Small intestine (tissue), 7 donors: ENCODE measurements around the gene SNAP47. TPM values are rescaled to one million over a fixed set of nuclear protein-coding genes. Genes with fewer than 3 reads are reported as not detected.

ENCODE experiments used
- DNase-seq, 2 donors: peaks; one replicate each; pipeline versions ENCODE4 v3.0.0 to v3.0.0-alpha.2; 2013
- FAIRE-seq: peaks from 2 replicates; lab custom pipeline; 2012; peaks lifted over from hg19 to GRCh38; lab: Jason Lieb, UNC
- H3K27ac ChIP-seq, 3 donors: one replicate each; pipeline ENCODE4 v1.5.1; 2013; ENCODE audit warnings: low read length in 2 of 3, mild to moderate bottlenecking in 2 of 3, control low read depth in 1 of 3, inconsistent platforms in 1 of 3, low read depth in 1 of 3, moderate library complexity in 1 of 3
- H3K27me3 ChIP-seq, 3 donors: one replicate each; pipeline ENCODE4 v1.6.1; 2013; ENCODE audit warnings: low read length in 3 of 3, inconsistent platforms in 1 of 3; ENCODE audit not compliant: control insufficient read depth in 3 of 3, insufficient read depth in 3 of 3
- H3K36me3 ChIP-seq, 3 donors: one replicate each; pipeline ENCODE4 v1.6.1; 2013; ENCODE audit warnings: low read length in 3 of 3, inconsistent platforms in 1 of 3, low read depth in 1 of 3, mild to moderate bottlenecking in 1 of 3, moderate library complexity in 1 of 3; ENCODE audit not compliant: control insufficient read depth in 3 of 3, insufficient read depth in 2 of 3
- H3K4me1 ChIP-seq, 3 donors: one replicate each; pipeline ENCODE4 v1.6.1; 2013; ENCODE audit warnings: low read length in 2 of 3, inconsistent platforms in 1 of 3, low read depth in 1 of 3, mild to moderate bottlenecking in 1 of 3, moderate library complexity in 1 of 3; ENCODE audit not compliant: control insufficient read depth in 3 of 3, insufficient read depth in 2 of 3
- H3K4me3 ChIP-seq, 3 donors: one replicate each; pipeline ENCODE4 v1.5.1; 2013; ENCODE audit warnings: low read length in 3 of 3, control low read depth in 1 of 3, inconsistent platforms in 1 of 3, low read depth in 1 of 3, mild to moderate bottlenecking in 1 of 3, moderate library complexity in 1 of 3
- H3K9me3 ChIP-seq, 2 donors: one replicate each; pipeline ENCODE4 v1.6.1; 2013; ENCODE audit warnings: low read depth in 1 of 2, low read length in 1 of 2; ENCODE audit not compliant: control insufficient read depth in 2 of 2, insufficient read depth in 1 of 2
- WGBS, 3 donors: extraction: QIAGEN DNeasy Blood & Tissue Kit; methylation state at CpG; one replicate each; pipeline ENCODE4 v1.1.7; 2013; 5-methylcytosine and 5-hydroxymethylcytosine counted together
- polyA plus RNA-seq, 4 donors: library from polyadenylated mRNA; stranded (reverse) in 3 of 4; unstranded in 1 of 4; fragments of 200-250 nt in 3 of 4; fragments of 120-200 nt in 1 of 4; gene quantifications; one replicate each; pipeline versions ENCODE4 v1.2.1 to v1.2.3, GENCODE V29; 2013
- donor health status: healthy with polysubstance abuse.
- donor health status: control.
- donor health status: control.
- donor health status: Bipolar disorder and iron deficiency.
- donor health status: healthy.

Gene SNAP47
- polyA plus RNA-seq, 4 donors = 9.8 to 22.5 (median 15.5) TPM

- H3K27me3 ChIP-seq = no peaks in the 10 kb centered on the region
- no peak for FAIRE-seq
- H3K9me3 ChIP-seq = no peaks in the 10 kb centered on the region
- H3K4me3 ChIP-seq = no peak overlapping the region
- peaks cover 0 to 57% (median 2%) of the 10 kb centered on the region in 3 donors for H3K36me3 ChIP-seq
- no peak for DNase-seq
- WGBS, 3 donors = 88 to 93% (median 89%) methylated on average over 7 of the region's 7 CpGs
- no peak overlapping the region for H3K27ac ChIP-seq
- H3K4me1 ChIP-seq = no peaks in the 10 kb centered on the region
Observed at GRCh38 chr1:227776331-227776771, 41.1 kb downstream of the SNAP47 start.

GRCh38 chr1:227777156-227777555 lies 41.9 kb downstream of the SNAP47 start:
- Histone ChIP-seq H3K27ac (no peak overlapping the region), H3K9me3 (no peaks in the 10 kb centered on the region), H3K36me3 (peaks cover 0 to 57% (median 2%) of the 10 kb centered on the region in 3 donors), H3K4me1 (no peaks in the 10 kb centered on the region), H3K27me3 (no peaks in the 10 kb centered on the region), H3K4me3 (no peak overlapping the region)
- DNase-seq (no peak), FAIRE-seq (no peak)
- 89 to 93% (median 92%) methylated on average over 11 of the region's 11 CpGs for WGBS, 3 donors

- H3K36me3 ChIP-seq = peaks cover 0 to 57% (median 2%) of the 10 kb centered on the region in 3 donors
- no peaks in the 10 kb centered on the region for H3K9me3 ChIP-seq
- H3K4me1 ChIP-seq = no peaks in the 10 kb centered on the region
- no peak overlapping the region for H3K27ac ChIP-seq
- FAIRE-seq (no peak), DNase-seq (no peak)
- no peak overlapping the region for H3K4me3 ChIP-seq
- no peaks in the 10 kb centered on the region for H3K27me3 ChIP-seq
- 92 to 97% (median 95%) methylated on average over 4 of the region's 4 CpGs for WGBS, 3 donors
Observed at GRCh38 chr1:227777646-227778045, 42.4 kb downstream of the SNAP47 start.

GRCh38 chr1:227778401-227778947 lies 43.2 kb downstream of the SNAP47 start:
- Histone ChIP-seq H3K4me3 (no peak overlapping the region), H3K36me3 (peaks cover 0 to 57% (median 2%) of the 10 kb centered on the region in 3 donors), H3K4me1 (no peaks in the 10 kb centered on the region), H3K9me3 (no peaks in the 10 kb centered on the region), H3K27ac (no peak overlapping the region), H3K27me3 (no peaks in the 10 kb centered on the region)
- FAIRE-seq = no peak
- no peak for DNase-seq
- WGBS, 3 donors = 89 to 93% (median 93%) methylated on average over 8 of the region's 8 CpGs

GRCh38 chr1:227779021-227779441 lies 43.8 kb downstream of the SNAP47 start:
- FAIRE-seq (no peak), DNase-seq (no peak)
- Histone ChIP-seq H3K27ac (no peak overlapping the region), H3K4me3 (no peak overlapping the region), H3K9me3 (no peaks in the 10 kb centered on the region), H3K36me3 (peaks cover 0 to 57% (median 2%) of the 10 kb centered on the region in 3 donors), H3K27me3 (no peaks in the 10 kb centered on the region), H3K4me1 (no peaks in the 10 kb centered on the region)
- WGBS, 3 donors = 94 to 98% (median 94%) methylated on average over 10 of the region's 10 CpGs

GRCh38 chr1:227779685-227780084 lies 44.5 kb downstream of the SNAP47 start:
- no peak overlapping the region for H3K27ac ChIP-seq
- WGBS, 3 donors = 93 to 97% (median 97%) methylated on average over 7 of the region's 7 CpGs
- no peak for FAIRE-seq
- H3K4me3 ChIP-seq = no peak overlapping the region
- no peak for DNase-seq
- H3K27me3 ChIP-seq = no peaks in the 10 kb centered on the region
- peaks cover 0 to 57% (median 2%) of the 10 kb centered on the region in 3 donors for H3K36me3 ChIP-seq
- H3K9me3 ChIP-seq = no peaks in the 10 kb centered on the region
- H3K4me1 ChIP-seq = no peaks in the 10 kb centered on the region

- no peak for FAIRE-seq
- no peaks in the 10 kb centered on the region for H3K9me3 ChIP-seq
- no peak overlapping the region for H3K27ac ChIP-seq
- 87 to 91% (median 87%) methylated on average over 22 to 23 of the region's 23 CpGs for WGBS, 3 donors
- H3K4me3 ChIP-seq = no peak overlapping the region
- peaks cover 0 to 52% (median 2%) of the 10 kb centered on the region in 3 donors for H3K36me3 ChIP-seq
- peaks cover 0 to under 1% (median 0%) of the 10 kb centered on the region in 3 donors for H3K27me3 ChIP-seq
- DNase-seq = no peak
- H3K4me1 ChIP-seq = no peaks in the 10 kb centered on the region
Observed at GRCh38 chr1:227780101-227781044, 45.1 kb downstream of the SNAP47 start.

- Histone ChIP-seq H3K4me3 (no peak overlapping the region), H3K36me3 (peaks cover 0 to 41% (median 2%) of the 10 kb centered on the region in 3 donors), H3K4me1 (peaks cover 0 to 4% (median under 1%) of the 10 kb centered on the region in 3 donors), H3K27me3 (peaks cover 0 to 11% (median 0%) of the 10 kb centered on the region in 3 donors), H3K27ac (no peak overlapping the region), H3K9me3 (no peaks in the 10 kb centered on the region)
- WGBS, 3 donors = 93 to 95% (median 94%) methylated on average over 15 of the region's 15 CpGs
- FAIRE-seq = no peak
- DNase-seq = no peak
Observed at GRCh38 chr1:227781314-227781930, 46.2 kb downstream of the SNAP47 start.
